SK-N-MC (cell line): ENCODE results near the gene AMN.

Experiments used
- DNase-seq: peaks from one replicate; pipeline ENCODE4 v3.0.0-alpha.2; 2011; ENCODE audit warnings: low read depth, low spot score
- H3K27ac ChIP-seq: fragments of 200-600 bp; sonication (generic); 2 replicates; pipeline ENCODE4 v1.5.1; 2016; ENCODE audit warnings: mixed run types
- H3K36me3 ChIP-seq: fragments of 200-600 bp; sonication (generic); 2 replicates; pipeline ENCODE4 v1.6.1; 2017; ENCODE audit warnings: antibody characterized with exemption, low read length, mixed read lengths; ENCODE audit not compliant: insufficient read depth
- H3K4me3 ChIP-seq: fragments of 200-600 bp; sonication (generic); 2 replicates; pipeline ENCODE4 v1.5.1; 2016
- H3K9ac ChIP-seq: fragments of 200-600 bp; sonication (generic); 2 replicates; pipeline ENCODE4 v1.8.0; 2017; ENCODE audit warnings: mixed run types, mixed read lengths; ENCODE audit not compliant: insufficient read length
- H3K9me3 ChIP-seq: fragments of 200-600 bp; sonication (generic); 2 replicates; pipeline ENCODE4 v1.6.1; 2017; ENCODE audit warnings: low read depth, mild to moderate bottlenecking, antibody characterized with exemption, low read length, moderate library complexity, mixed read lengths
- EZH2 ChIP-seq: fragments of 200-600 bp; sonication (generic); IDR thresholded peaks from one replicate; pipeline ENCODE4 v1.6.1; 2017; ENCODE audit warnings: antibody characterized with exemption
- FOXP2 ChIP-seq: optimal IDR thresholded peaks from 2 replicates; pipeline ENCODE3; 2011; ENCODE audit warnings: mild to moderate bottlenecking, moderate library complexity; ENCODE audit not compliant: insufficient read depth; ENCODE audit errors: extremely low read length, control extremely low read depth
- POLR2AphosphoS5 ChIP-seq: IDR thresholded peaks from 2 replicates; pipeline ENCODE4 v1.6.1; 2012; ENCODE audit warnings: mild to moderate bottlenecking, low read depth, low read length, borderline replicate concordance

AMN gene

DNA sequence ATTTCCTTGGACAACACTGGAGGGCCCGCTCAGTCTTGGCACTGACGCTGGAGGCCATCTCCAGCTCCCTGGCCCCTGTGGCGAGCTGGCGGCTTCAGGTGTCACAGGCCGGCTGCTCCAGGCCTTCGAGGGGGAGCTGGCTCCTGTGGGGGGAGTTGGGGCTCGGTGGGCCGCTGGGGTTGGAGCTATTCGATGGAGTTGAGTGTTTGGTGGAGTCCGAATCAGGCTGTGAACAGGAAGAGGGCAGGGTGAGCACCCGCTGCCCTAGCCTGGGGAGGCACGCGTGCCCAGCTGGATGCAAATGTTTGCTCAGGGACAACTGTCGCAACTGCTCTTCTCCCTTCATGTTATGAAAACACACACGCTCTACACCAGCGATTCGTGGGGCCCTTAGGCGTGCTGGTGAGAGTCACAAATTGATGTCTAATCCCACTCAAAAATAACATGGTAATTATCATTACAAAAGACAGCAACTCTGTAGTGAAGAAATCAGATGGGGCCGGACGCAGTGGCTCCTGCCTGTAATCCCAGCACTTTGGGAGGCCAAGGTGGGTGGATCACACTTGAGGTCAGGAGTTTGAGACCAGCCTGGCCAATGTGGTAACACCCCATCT is 11.3 kb downstream of the AMN start:
- DNase-seq = no peak
- no peak overlapping the region for H3K9ac ChIP-seq
- no peak overlapping the region for H3K4me3 ChIP-seq
- H3K9me3 ChIP-seq = no peaks in the 10 kb centered on the region
- H3K27ac ChIP-seq = peak overlapping the region; percentile 78
- peaks cover 13% of the 10 kb centered on the region; the same call in 1 of the 2 replicates for H3K36me3 ChIP-seq
- no peak for TF ChIP-seq EZH2
- TF ChIP-seq FOXP2 = no peak
- no peak for TF ChIP-seq POLR2AphosphoS5

DNA sequence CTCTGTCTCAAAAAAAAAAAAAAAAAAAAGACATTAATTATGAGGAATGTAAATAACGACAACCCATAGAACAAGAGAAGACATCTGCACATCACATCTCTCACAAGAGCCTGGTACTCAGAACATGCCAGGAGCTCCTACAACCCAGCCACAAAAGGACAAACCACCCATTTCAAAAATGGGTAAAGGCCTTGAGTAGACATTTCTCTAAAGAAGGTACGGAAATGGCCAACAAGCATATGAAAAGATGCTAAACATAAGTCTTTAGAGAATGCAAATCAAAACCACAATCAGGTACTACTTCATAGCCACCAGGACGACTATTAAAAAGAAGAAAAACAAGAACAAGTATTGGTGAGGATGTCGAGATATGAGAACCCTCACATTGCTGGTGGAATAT is 13.3 kb downstream of the AMN start:
- Histone ChIP-seq H3K9ac (no peak overlapping the region), H3K36me3 (peaks cover 17% of the 10 kb centered on the region; the same call in 1 of the 2 replicates), H3K27ac (no peak overlapping the region), H3K9me3 (no peaks in the 10 kb centered on the region), H3K4me3 (no peak overlapping the region)
- TF ChIP-seq POLR2AphosphoS5 (no peak), FOXP2 (no peak), EZH2 (no peak)
- no peak for DNase-seq

DNA sequence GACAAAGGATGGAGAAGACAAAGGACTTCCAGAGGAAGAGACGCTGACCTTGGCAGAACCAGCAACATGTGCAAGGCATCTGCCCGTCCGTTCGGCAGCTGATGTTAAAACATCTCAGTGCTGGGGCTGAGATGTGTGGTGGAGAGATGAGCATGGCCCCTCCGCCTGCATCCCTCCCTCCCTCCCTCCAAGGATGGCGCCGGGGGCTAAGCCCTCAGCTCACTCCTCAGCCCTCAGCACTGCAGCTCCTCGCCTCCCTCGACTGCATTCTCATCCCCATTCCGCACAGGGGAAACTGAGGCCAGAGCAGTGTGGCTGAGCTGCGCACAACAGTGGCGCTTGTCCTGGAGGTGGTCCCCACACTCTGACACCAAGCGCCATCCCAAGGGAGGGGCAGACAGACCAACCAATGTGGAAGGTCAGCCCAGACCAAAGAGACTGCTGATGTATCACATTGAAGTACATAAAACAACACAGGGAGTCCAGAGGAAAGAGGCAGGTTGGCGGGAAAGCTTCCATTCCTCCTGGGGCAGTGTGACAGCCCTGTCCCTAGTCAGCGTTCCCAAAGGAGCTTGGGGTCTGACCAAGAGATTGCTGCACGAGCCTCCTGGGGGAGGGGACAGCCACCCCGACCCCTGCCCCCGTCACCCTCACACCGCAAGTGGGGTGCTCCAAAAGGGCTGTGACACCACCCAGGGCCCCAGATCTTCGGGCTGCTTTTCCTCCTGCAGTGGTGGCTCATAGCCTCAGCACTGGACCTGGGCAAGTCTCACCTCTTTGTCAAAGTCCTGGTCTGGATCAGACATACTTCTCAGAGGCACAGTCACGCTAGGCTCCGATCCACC is 15.1 kb downstream of the AMN start:
- DNase-seq = no peak
- H3K4me3 ChIP-seq = no peak overlapping the region
- H3K27ac ChIP-seq = no peak overlapping the region
- peaks cover 14% of the 10 kb centered on the region; the same call in 1 of the 2 replicates for H3K36me3 ChIP-seq
- TF ChIP-seq FOXP2 = no peak
- no peak for TF ChIP-seq POLR2AphosphoS5
- no peak for TF ChIP-seq EZH2
- H3K9me3 ChIP-seq = no peaks in the 10 kb centered on the region
- H3K9ac ChIP-seq = no peak overlapping the region

DNA sequence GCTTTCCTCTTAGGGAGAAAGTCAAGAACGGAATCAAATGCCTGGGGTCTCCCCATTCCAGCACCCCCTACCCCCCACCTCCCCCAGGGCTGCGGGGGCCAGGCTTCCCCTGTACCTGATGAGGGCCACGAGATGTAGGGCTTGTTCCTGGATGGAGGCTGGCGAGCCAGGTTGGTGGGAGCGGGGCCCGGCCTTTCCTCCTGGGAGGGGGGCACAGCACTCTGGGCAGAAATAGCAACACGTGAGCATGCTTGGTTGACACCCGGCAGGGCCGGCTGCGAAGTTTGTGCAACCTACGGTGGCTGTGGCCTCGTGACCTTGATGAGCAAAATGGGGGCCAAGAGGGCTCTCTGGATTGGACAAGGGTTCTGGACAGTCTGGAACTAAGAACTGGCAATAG is 15.7 kb downstream of the AMN start:
- Histone ChIP-seq H3K4me3 (no peak overlapping the region), H3K9me3 (no peaks in the 10 kb centered on the region), H3K9ac (no peak overlapping the region), H3K27ac (no peak overlapping the region), H3K36me3 (peaks cover 13% of the 10 kb centered on the region; the same call in 1 of the 2 replicates)
- no peak for DNase-seq
- TF ChIP-seq FOXP2 (no peak), POLR2AphosphoS5 (no peak), EZH2 (no peak)

DNA sequence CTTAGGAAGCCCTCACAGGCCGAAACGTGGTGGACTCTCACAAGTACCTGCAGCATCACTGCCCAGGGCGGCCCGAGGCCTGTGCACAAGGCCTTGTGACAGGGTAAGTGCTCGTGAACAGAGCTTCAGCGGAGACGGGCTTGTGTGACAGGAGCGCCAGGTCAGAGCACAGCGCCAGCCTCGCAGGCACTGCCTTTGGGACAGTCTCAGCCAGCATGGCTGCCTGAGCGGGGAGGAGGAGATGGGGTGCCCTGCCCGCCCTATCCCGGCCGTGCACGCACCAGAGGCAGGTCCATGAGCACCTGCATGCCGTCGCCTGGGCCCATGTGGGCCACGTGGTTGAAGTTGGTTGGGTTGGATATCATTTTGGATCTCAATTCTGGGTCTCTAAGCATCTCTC is 16.9 kb downstream of the AMN start:
- Histone ChIP-seq H3K4me3 (no peak overlapping the region), H3K36me3 (peaks cover 17% of the 10 kb centered on the region; the same call in 1 of the 2 replicates), H3K27ac (no peak overlapping the region), H3K9me3 (no peaks in the 10 kb centered on the region), H3K9ac (no peak overlapping the region)
- DNase-seq = no peak
- no peak for TF ChIP-seq EZH2
- TF ChIP-seq FOXP2 = no peak
- TF ChIP-seq POLR2AphosphoS5 = no peak

DNA sequence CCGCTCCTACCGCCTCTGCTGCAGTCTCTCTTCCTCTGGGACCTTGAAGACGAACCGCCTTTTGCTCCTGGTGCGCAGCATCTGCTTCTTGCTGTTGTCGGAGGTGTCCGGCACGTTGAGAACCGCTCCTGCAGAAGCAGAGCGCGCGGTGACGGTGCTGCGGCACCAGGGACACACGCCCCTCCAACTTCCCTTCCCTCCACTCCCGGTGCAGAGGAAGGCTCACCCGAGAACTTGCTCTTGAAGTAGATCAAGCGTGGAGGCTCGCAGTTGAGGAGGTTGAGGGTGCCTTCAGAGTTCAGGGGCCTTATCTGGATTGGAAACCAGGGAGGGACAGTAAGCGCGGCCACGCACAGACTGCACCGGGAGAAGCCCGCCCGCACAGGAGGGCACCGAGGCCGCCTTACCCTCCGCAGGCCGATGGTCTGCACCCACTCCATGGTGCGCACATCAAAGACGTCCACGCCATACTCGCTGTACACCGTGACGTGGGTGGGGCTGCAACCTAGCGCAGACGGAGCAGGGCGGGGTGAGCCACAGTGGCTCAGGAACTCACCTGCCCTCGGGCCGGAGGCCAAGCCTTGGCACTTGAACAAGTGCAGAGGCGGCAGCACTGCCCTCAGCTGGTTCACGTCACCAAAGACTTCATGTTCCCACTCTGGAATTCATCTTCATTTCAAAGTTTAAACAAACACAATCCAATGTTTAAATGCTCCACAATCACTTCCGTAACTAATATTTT is 17.5 kb downstream of the AMN start:
- peaks cover 20% of the 10 kb centered on the region; the same call in 1 of the 2 replicates for H3K36me3 ChIP-seq

DNA sequence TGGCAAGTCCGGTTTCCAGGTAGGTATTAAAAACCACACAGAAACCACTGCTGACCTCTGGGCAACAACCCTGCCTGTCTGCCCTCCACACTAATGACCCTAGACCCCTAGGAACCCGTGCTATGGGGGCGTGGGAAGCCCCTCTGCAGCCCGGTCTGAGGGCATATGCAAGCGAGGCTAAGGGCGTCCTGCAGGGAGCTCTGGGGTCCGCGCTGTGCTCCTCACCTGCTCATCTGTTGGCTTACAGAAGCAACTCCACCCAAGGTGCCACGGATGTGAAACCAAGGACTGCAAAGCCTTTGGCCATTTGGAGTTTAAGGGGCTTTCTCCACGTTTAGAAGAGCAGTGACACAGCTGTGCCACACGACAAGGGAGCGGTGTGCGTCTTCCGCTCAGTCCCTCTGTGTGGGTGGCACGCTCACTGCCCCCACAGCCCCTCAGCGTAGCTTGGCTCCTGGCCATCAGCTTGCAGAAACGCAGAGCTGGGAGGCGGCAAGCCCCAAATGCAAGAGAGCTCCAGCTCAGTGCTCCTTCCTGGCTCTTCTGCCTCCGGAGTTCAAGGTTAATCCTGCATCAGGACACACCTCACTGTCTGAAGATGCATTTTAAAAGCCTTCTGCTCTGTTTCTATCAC is 18.4 kb downstream of the AMN start:
- TF ChIP-seq EZH2 (no peak), FOXP2 (no peak), POLR2AphosphoS5 (no peak)
- DNase-seq = no peak
- Histone ChIP-seq H3K9me3 (no peaks in the 10 kb centered on the region), H3K27ac (peak overlapping the region; percentile 67; the same call in 1 of the 2 replicates), H3K9ac (no peak overlapping the region), H3K4me3 (no peak overlapping the region), H3K36me3 (peaks cover 28% of the 10 kb centered on the region; the same call in 1 of the 2 replicates)

More for the DNA sequence above, 17.5 kb downstream of the AMN start:
- TF ChIP-seq FOXP2 (no peak), POLR2AphosphoS5 (no peak), EZH2 (no peak)
- H3K4me3 ChIP-seq = no peak overlapping the region
- no peak overlapping the region for H3K27ac ChIP-seq
- no peak overlapping the region for H3K9ac ChIP-seq
- no peaks in the 10 kb centered on the region for H3K9me3 ChIP-seq
- no peak for DNase-seq
